GM18517 (cell line): ENCODE results near the gene RGS3.

Experiments
- ATAC-seq: cut with Tn5 transposase; IDR thresholded peaks from one replicate; pipeline ENCODE4 v1.9.1; 2021; ENCODE audit warnings: mild to moderate bottlenecking, moderate library complexity; ENCODE audit not compliant: unreplicated experiment

RGS3 gene

DNA sequence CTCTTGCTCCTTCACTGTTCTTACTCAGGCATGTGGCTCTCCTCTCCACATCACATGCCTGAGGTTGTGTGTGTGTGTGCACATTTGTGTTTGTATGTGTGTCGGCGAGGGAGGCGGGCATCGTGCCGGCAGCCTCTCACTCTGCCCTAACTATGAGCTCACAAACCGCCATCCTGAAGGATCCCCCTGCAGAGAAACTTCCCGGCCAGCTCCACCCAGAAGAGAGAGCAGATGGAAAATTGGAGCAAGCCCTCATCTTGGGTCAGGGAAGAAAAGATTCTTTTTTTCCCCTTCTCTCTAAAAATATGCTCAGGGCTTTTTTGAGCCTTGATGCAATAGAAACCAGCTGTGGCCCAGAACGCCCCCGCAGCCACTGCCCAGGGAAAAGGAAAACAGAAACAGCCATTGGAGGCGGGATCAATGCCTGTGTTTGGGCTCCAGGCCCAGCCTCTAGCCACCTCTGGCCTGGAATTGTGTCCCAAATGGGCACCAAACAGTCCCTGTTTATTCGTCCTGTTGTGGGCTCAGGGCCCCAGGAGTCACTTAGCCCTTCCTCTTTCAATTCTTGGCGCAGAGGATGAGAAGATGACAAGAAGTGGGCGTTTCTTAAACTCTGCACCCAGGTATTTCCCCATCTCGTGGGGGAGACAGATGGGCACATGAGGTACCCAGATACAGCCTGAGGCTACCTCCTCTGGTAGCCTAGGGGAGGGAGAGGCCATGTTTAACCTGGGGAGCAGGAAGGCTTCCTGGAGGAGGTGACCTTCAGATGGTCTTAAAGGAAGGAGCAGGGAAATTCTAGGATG is 151.5 kb downstream of the RGS3 start:
- ATAC-seq = peak; percentile 69

DNA sequence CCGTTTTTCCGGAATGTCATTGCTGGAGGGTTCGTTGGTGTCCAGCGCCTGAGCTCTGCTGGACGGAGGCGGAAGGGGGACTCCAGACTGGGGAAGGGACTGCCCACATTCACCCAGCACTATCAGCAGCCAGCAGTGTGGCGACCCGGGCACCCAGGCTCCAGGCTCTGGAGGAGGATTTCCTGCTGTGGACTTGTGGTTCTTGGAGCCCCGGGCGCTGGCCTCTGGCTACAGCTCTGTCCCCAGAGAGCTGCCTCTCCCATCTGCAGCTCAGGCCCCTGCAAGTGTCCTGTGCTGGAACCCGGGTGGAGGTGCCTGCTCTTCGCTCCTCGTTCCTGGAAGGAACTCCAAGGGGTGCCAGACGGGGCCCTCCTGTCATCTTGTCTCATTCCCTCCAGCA is 152.6 kb downstream of the RGS3 start:
- no peak for ATAC-seq

DNA sequence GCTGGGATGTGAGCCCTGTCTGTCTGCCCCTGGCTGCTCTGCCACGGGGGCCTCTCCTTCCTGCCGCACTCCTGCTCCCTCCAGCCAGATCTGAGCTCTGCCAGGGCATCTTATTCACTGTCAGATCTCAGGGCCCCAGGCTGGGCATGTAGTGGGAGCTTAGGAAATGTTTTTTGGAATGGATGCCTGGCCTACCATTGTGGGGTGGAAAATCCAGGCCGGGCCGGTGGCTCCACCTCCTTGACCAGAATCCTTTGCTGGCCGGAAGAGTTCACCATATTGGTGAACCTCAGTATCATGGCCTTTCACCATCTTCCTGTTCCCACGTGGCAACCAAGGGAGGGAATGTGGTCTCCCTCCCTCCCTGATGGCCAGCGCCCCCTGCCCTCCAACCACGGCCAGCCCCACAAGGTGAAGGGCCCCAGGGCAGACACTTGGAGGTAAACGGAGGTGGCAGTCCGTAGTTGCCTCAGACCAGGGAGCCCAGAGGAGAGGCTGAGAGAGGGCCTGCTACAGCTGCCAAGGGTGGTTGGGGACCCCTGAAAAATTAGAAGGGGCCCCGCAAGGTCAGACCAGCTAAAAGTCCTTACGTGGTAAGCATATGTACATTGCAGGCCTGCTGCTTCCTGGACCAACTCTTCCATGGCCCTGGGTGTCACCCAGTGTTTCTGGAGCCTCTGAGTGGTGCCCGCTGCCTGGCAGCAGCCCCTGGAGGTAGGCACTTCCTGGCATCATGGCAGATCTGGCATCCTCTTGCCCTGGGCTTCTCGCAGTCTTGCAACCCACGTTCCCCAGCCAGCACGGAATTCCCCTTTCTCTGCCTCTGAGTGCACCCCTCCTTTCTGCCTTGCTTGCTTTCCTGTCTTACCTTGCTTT is 153.3 kb downstream of the RGS3 start:
- ATAC-seq = no peak

DNA sequence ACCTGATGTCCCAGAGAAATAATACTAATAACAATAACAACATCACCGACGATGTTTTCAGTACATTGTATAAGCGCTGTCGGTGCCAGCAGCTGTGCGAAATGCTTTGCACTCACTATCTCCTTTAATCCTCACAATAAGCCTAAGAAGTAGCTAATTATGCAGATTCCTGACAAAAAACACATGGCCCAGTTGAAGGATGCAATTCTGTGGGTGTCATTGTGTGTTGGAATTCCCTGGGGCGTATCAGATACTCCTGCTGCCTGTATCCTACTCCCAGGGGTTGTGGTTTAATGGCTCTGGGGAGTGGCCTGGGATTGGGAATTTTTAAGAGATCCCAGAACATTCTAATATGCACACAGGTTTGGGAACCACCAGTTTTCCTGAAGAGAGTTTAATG is 154.0 kb downstream of the RGS3 start:
- no peak for ATAC-seq

DNA sequence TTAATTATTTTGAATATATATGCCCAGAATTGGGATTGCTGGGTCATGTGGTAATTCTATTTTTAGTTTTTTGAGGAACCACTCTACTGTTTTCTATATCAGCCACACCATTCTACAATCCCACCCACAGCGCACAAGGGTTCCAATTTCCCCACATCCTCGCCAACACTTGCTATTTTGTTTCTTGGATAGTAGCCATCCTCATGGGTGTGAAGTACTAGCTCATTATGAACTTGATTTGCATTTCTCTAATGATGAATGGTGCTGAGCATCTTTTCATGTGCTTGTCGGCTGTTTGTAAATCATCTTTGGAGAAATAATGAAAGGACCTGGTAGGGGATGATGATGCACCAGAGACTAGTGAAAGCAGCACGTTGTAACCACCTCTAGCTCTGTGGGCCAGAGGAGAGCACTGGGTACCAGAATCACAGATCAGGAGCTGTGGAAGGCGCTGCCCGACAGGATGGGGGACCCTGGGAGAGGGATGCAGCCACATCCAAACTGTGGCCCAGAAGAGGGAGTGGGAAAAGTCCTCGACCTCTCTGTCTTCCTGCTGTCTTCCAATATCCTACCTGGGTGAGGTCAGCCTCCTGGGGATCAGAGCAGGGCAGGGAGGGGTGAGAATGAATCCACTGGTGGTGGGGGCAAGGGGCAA is 155.4 kb downstream of the RGS3 start:
- ATAC-seq = no peak

DNA sequence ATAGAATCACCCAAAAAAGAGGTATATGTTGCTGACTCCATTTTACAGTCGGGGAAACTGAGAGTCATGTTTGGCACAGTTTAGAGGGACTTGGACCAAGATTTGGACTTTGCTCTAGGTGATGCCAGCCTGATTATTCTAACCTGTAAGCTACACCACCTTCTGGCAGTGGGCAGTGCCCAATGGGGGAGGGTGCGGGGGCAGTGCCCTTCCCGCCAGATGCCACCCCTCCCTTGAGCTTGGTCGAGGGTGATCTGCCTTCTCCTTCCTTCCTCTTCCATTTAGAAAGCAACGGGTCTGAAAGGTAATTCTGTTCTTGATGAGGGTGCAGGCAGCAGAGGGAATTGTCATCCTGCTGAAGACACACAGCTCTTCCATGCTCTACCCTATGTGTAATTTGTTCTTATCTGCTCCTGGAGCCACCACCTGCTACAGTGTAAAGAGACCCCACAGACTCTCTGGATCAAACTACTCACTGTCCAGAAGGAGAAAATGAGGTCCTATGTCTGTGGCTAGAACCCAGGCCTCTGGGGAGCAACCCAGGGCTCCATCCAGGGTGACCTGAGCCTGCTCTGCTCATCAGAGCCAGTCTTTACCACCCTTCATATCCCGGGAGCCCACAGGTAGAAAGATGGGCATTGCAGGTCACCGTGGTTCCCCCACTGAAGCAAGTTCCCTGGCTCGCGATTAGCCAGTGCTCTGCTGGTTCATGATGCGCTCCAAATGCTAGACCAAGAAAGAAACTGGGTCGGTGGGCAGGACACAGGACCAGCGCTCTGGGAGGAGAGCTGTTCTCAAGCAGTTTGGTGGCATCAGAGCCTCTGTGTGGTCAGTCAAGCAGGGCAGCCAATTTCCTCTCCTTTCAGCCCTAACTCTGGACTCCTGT is 156.2 kb downstream of the RGS3 start:
- ATAC-seq = no peak

DNA sequence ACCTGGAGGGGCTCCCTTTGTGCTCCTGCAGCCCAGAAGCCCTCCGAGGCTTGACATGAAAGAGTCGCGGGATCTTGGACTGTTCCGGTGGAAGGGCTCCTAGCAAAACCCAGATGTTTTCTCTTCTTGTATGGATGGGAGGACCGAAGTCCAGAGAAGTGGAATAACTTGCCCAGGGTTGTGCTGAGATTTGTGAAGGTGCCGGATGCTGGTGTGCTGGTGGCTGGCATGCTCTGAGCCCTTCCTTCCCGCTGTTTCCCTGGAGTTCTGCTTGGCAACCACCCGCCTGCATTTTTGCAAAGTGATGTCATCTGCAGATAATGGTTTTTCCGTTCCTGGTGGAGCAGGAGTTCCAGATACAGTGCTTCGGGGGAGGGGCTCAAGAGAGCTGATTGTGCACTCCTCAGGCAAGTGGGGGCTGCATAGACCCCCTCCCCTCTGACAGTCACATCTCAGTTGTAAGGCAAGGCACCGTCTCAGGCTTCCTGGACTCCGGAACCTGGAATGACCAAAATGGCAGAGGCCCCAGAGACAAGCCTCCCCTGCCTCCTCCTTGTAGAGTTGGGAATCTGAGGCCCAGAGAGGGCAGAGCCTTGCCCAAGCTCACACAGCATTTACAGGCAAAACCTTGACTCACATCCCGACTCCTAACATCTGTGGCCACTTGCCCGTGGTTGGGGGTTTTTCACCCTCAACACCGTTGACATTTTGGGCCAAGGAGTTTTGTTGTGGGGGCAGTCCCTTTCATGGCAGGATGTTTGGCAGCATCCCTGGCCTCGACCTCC is 157.0 kb downstream of the RGS3 start:
- no peak for ATAC-seq

DNA sequence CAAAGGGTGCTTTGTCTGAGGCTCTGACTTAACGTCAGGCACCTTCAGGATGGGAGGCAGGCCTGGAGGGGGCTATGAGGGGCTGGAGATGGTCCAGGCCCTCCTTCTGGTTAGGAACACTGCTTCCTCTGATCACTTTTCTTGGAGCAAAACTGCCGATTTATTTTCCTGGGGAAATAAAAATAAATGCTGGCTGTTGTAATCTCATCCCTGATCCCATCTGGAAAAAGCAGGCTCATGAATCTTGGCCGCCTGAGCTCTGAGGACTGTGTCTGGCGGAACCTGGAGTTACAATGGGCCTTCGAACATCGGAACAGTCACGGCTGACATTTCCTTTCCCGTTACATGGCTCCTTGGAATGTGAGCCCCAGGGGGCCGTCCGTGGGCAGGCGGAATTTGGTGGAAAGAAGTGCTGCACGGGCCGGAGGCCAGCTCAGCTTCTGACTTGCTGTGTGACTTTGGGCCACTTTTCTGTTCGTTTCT is 157.8 kb downstream of the RGS3 start:
- ATAC-seq = no peak

DNA sequence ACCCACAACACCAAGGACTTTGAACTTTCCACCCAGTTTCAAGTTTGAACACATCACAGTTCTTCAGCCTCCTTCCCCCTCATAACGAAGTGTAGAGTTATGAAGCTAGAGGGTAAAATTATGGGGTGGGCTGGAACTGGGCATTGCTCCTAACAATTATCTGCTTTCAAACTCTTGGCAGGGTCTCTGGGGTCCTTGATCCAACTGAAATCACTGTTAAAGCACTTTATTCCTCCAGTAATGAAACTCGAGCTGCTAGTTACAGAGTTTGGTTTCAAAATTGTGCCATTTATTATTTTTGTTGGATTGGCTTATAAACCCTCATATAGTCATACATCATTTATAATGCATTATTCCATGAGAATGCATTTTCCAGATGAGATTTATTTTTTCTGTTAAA is 158.5 kb downstream of the RGS3 start:
- no peak for ATAC-seq

DNA sequence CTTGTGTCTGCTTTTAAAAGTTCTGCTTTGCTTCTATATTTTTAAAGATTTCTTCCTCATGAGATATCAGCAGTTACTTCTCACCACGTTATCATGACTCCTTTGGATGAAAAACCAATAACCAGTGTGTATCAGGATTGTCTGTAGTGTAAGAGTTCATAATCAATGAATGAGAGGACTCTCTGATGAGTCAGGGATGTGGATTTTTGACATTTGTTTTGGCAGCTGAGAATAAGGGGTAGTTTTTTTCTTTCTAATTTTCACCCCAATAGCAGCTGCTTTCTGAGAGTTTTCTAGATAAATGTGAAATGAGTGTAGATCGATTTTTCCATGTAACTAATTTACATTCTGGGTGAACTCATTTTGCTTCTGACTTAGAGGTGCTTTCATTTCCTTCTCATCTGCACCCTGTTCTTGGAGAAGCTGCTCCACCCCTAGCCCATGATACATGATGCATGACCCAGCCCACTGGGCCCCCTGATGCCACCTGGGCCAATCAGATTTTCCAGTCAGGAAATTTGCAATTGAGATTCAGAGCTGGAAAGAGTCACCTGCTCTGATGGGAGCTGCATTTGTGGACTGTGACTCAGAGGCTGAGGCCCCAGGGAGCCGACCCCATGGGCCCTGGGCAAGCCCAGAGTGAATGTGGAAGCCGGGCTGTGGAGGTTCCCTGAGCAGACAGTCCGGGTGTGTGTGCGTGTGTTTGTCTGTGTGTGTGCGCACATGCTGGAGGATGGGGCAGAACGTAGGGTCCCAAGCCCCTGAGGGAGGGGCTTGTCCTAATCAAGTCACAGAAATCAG is 159.3 kb downstream of the RGS3 start:
- ATAC-seq = peak; percentile 78

DNA sequence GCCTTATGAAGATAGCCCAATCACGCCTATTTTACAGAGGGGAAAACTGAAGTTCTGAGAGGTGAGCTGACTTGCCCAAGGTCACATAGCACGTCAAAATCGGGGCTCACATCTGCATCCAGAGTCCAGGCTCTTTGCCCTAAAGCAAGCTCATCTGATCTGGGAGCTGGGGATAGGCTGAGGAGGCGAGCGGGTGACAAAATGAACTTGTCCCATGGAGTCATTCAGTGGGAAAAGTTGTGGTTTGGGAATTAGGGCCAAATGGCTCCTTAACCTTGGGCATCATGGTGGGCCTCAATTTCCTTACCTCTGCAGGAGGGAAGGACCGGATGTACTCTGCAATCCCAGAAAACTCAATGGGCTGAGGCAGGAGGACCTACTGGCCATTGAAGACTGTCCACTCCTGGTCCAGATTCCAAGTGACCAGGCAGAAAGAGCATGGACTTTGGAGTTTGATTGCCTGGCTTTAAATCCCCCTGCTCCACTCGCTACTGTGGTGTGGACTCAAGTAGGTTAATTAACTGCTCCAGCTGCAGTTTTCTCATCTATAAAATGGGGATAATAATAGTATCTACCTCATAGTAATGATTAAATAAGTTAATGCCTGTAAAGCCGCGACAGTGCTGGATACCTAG is 160.4 kb downstream of the RGS3 start:
- no peak for ATAC-seq

DNA sequence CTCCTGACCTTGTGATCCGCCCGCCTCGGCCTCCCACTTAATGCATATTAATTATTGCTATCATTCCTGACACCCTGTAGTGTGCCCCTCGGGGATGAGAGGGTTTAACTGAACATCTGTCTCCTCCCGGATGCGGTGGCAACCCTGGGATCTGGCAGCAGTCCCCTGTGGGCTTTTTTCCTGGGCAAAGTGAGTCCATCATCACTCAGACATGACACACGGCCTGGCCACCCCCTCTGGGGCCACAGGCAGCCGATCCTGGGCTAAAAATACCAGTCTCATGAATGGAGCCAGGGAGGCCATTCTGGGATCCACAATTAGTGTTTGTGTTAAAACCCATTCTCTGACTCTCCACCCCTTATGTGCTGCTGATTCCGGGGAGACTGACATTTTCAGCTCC is 161.2 kb downstream of the RGS3 start:
- no peak for ATAC-seq

DNA sequence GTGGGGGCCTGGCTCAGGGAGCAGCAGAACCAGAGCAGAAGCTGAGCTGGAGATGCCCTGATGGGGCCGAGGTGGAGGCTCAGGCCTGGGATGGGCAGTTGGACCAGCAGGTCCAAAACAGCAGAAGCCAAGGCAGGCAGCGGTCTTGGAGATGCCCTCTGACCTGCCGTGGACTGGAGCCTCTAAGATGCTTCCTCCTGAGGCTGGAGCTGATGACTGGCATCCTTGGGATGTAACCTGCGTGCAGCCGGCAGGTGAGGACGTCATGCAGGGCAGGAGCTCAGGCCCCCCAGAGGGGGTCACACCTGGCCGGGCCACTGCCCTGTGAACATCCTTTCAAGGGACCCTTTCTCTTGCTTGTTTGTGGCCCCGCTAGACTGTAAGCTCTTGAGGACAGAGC is 162.0 kb downstream of the RGS3 start:
- ATAC-seq = no peak

DNA sequence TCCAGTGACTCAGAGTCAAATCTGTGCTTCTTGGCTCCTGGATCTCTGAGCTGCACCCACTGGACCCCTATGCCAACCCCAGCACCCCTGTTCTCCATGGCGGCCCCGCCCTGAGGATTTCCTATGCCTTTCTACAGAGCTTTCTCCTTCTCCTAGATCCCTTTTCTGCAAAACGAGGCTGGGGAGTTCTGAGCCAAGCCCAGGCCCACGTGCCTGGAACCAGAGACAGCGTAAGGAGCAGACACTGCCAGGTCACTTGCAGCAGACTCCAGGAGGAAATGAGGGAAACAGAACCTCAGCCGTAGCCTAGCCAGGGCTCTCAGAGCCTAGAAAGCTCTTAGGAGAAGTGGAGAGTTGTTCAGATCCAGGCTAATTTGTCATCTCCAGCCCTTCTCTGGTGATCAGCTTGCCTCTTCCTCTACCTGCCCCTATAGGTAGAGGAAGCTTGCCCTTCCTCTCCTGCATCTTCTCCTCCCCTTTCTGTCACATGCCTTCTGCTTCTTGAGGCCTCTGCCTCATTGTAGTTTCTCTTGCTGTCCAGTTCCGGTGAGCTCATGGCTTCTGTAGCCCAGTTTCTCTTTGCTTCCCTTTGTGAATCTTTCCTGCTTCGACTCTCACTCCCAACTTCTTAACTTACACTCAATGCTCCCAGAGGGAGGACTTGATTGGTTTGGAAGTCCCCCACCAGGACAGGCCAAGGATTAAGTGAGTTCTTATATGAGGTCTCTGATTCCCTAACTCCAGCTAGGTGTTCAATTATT is 163.4 kb downstream of the RGS3 start:
- ATAC-seq = no peak

DNA sequence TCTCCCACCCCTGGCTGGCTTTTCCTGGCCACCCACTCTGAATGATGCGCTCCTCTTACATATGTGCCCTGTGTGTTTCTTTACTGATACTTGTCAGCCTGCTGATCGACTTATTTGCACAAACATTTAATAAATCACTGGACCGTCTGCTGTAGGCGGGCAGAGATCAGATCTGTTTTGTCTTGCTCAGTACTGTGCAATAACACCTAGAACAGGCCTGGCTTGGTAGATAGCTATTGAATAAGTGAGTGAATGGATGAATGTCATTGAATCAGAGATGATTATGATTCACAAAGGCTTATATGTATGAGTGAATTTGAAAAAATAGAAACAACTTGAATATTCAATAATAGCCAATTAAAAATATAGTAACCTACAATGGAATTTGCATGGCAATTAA is 165.1 kb downstream of the RGS3 start:
- ATAC-seq = no peak

DNA sequence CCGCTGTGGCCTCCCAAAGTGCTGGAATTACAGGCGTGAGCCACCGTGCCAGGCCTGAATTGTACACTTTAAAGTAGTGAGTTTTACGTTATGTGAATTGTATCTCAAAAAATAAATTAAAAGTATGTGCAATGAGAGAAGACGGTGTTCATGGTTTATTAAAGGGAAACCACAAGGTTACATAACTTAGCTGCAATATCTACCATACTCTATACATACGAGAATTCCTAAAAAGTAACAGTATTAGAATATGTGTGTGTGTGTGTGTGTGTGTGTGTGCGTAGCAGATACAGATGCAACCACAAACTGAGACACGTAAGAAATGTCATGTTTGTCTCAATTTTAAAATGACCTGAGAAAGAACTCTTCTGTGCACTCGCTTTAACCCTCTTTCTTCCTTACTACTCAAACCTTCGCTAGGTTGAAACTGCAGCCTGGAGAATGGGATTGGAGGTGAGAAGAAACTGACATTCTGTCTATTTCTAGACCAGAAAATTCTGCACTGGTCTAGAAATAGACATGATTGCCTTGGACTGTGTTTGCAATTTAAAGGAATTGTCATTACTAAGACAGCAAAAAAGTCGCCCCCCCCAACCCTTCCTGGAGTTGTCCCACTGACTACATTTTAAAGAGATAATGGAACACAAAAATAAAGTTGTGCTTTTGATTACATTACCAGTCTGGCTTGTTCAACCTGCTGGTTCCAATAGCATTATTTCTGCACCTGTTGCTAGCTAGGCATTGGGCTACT is 167.0 kb downstream of the RGS3 start:
- no peak for ATAC-seq

DNA sequence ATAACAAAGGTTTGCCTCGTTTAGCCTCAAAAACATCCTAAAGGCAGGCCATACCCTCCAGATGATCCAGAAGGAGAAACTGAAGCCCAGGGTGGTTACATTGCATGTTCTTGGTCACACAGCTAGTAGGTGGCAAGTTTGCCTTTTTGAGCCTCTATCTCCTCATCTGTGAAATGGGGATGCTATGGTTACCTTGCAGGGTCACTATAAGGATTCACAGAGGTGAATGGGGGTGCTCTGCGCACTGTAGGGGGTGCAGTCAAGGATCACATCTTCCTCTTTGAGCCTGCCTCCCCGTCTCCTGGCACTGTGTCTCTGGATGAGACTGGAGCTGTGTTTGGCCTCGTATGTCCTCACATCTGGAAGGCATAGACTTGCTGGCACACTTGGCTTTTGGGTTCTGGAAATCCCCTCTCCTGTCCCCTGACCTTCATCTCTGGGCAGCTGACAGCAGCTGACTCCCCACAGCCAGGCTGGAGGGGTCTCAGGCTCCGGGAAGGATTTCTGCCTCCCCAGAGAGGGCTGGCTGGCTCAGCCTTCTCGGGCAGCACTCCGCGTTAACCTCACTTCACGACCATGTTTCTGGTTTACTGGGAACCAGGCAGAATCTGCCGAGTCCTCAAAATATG is 167.7 kb downstream of the RGS3 start:
- ATAC-seq = no peak
